ENCODE data around the gene RFT1.
"Not testable (repeated sequence)": the region's sequence is repeated elsewhere in the genome, so short reads cannot be mapped to it uniquely, and the experiment has no call there.

RFT1 gene

GRCh38 chr3:53162672-53163443, 32.6 kb upstream of the RFT1 start:
- DNase-seq = no peak

GRCh38 chr3:53161820-53162671, 31.8 kb upstream of the RFT1 start:
- DNase-seq = peak; percentile 3

GRCh38 chr3:53161450-53161819, 31.2 kb upstream of the RFT1 start:
- no peak for DNase-seq

- DNase-seq = peak; percentile 67
Observed at GRCh38 chr3:53160660-53161449, 30.6 kb upstream of the RFT1 start, which contains the start of gene PRKCD. Gene PRKCD (plus strand): TSS chr3:53161209. CDS start chr3:53178423, 17,214 bp downstream.

- no peak for DNase-seq
Observed at GRCh38 chr3:53160061-53160659, 29.9 kb upstream of the RFT1 start.

GRCh38 chr3:53159156-53160060, 29.2 kb upstream of the RFT1 start:
- no peak for DNase-seq

GRCh38 chr3:53158765-53159155, 28.5 kb upstream of the RFT1 start:
- no peak for DNase-seq

GRCh38 chr3:53157974-53158580, 27.8 kb upstream of the RFT1 start:
- no peak for DNase-seq

GRCh38 chr3:53156368-53156834, 26.2 kb upstream of the RFT1 start:
- no peak for DNase-seq

GRCh38 chr3:53155760-53156159, 25.5 kb upstream of the RFT1 start:
- no peak for DNase-seq

GRCh38 chr3:53154881-53155285, 24.6 kb upstream of the RFT1 start:
- DNase-seq = no peak

GRCh38 chr3:53153980-53154379, 23.7 kb upstream of the RFT1 start:
- DNase-seq = no peak

- no peak for DNase-seq
Observed at GRCh38 chr3:53153264-53153823, 23.1 kb upstream of the RFT1 start.

GRCh38 chr3:53151870-53152660, 21.8 kb upstream of the RFT1 start:
- DNase-seq = no peak

GRCh38 chr3:53151465-53151864, 21.2 kb upstream of the RFT1 start:
- DNase-seq = no peak

- not testable (repeated sequence) for DNase-seq
Observed at GRCh38 chr3:53151086-53151438, 20.8 kb upstream of the RFT1 start.

- DNase-seq = no peak
Observed at GRCh38 chr3:53150247-53151085, 20.2 kb upstream of the RFT1 start.

GRCh38 chr3:53149699-53150098, 19.5 kb upstream of the RFT1 start:
- no peak for DNase-seq
